Urothelium cell line (cell line): Measurements from ENCODE around the gene TNFRSF14.
"Not testable (repeated sequence)": the region's sequence is repeated elsewhere in the genome, so short reads cannot be mapped to it uniquely, and the experiment has no call there.

ENCODE experiments used
- DNase-seq: peaks from one replicate; pipeline ENCODE4 v3.0.0; 2011; ENCODE audit warnings: low spot score, mixed read lengths
- FAIRE-seq: peaks from 2 replicates; lab custom pipeline; 2011; peaks lifted over from hg19 to GRCh38; lab: Jason Lieb, UNC

The TNFRSF14 gene

DNA sequence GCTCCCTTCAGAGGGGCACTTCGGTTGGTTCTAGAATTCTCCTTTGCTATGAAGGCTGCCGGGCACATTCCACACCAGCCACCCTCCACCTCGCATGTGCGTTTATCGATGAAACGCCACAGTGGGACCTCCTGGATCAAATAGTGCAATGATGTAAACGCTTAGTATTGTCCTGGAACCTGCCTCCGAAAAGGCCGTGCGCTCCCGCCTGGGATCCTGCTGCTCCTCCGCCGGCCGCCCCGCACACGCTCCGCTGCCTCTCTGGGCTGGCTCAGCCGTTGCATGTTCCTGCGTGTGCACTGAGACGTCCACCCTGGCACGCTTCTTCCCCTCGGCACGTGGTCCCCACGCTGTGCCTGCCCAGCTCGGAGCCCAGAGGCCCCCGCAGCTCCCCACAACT, 4.0 kb upstream of the TNFRSF14 start:
- DNase-seq (no peak), FAIRE-seq (no peak)

DNA sequence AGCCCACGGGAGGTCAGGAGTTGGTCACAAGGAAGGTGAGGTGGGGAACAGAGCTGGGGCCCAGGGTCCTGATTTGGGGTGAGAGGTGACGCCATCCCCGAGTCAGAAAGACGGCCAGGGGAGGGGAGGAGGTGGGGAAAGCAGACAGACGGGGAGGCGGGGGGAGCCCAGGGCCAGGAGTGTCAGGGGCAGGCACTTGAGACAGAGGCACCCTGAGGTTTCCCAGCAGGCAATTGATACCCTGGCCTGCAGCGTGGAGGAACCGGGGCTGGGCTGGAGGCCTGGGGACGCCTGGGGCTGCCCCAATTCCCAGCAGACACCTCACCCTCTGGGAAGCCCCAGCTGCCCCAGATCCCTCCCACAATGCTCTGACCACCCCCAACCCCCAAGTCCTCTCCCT, 3.1 kb upstream of the TNFRSF14 start:
- FAIRE-seq, result not testable (repeated sequence)

DNA sequence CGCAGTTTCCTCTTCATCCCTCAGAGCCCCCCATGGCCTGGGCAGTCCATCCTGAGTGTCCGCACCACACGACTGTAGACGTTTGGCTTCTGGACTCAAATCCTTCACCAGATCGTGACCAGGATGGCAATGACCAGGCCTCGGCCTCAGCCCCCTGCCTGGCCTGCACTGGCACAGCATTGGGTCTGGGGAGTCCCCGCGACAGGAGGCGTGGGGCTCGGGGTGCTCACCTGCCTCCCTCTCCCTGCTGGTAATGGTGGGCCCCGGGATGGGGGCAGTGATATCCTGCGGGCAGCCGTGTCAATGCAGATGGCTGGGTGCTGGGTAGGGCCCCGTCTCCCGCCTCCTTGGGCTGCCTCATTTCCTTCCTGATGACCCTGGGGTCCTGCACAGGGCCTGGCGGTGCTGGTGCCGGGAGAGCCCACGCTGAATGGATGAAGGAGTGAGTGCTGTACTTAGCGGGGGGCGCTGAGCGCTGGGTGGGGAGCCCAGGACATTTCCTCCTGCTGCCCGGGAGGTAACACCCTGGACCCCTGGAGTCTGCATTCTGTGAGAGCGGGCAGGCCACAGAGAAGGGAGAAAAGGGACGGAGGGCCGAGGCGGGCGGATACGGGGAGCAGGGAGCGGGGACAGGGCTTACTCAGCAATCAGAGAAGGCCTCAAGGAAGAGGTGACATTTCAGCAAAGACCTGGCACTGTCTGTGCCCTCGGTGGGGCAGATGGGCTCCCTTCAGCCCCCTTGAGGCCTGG, 2.1 kb upstream of the TNFRSF14 start:
- FAIRE-seq (no peak), DNase-seq (no peak)

More for the DNA sequence above, 3.1 kb upstream of the TNFRSF14 start:
- not testable (repeated sequence) for DNase-seq

DNA sequence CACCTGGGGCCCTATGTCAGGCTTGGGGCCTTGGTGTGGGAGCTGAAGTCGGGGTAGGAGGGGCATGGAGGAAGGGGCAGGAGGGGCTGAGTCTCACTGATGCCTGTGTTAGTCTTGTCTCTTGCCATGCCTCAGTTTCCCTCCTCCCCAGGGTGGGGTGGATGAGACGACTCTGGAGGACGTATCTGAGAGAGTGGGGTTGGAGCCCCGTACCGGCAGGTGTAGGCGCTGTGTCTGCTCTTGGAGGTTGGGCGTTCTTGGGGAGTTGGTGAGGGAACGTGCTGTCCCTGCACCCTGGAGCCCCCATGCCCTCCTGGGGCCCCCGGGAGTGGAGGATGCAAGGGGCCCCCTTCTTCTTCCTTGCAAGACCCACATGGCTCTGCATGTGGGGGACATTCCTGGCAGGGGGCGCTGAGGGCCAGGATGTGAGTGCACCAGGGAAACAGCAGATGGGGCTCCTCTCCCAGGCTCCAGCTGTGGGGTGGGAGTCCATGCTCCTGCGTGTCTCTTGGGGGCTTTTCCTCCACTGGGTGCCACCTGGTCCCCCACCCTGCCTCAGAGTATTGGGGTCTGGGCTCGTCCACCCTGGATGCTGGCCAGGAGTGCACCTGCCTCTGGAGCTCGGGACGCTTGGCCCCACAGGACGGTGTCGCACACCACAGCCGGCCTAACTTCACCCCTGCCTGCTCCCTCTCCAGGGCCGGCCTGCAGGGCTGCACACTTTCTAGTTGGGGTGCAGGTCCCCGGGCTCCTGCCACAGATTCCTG, 1.4 kb upstream of the TNFRSF14 start:
- FAIRE-seq (no peak), DNase-seq (no peak)

DNA sequence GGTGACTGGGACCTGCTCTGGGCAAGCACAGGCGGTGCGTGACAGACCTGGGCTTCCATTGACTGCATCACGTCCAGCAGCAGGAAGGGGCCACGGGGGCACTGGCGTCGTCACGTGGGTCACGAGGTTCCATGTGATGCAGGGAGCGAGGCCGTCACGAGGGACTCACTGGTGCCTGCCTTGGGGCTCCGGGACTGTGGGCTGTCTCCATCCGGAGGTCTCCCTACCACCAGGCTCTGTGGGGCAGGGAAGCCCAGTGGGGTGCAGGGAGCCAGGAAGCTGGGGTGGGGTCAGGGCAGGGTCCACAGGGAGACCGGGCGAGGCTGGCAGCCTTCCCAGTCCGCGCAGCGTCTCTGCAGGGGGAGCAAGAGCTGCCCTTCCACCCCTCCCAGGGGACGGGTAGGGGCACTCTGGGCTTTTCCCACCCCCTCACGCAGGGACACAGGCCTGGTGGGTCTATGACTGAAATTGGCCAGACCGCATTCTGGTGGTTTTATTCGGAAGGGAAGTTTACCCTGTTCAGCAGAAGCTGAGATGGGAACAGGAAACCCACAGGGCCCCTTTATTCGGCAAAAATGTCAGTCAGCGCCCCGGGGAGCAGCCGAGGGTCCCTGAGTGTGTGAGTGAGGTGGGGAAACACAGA, 416 bp upstream of the TNFRSF14 start:
- DNase-seq, result peak; percentile 35
- no peak for FAIRE-seq

DNA sequence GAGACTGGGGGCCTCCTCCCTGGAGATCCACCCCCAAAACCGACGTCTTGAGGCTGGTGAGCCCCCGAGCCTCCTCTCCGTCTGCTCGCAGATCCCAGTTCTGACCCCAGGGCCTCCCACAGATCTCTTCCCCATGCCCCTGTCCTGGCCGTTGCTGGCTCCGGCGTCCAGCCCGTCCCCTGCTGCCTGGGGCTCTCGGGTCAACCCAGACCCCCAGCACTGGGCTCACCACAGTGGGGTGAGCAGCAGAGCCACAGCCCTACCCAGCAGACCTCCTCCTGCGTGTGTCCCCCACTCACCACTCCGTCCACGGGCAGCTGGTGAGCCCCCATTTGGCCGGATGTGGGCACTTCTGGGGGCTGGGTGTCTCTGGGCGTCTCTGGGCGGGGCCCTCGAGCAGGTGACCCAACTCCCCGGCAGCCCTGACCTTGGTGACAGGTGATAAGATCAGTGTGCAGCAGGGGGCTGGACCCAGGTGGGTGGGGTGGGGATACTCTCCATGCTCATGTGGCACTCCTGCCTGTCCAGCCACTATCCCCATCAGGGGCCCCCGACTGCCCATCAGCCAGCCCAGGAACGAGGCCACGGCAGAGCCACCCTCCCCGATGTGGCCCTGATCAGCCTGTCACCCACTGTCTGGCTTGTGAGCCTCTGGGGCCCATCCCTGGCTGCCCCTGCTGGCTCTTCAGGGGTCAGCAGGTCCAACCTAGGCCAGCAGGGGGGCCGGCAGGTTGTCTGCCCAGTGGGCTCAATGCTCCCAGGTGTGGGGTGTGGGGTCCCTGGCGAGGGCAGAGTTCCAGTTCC, 709 bp downstream of the TNFRSF14 start:
- DNase-seq (no peak), FAIRE-seq (no peak)

DNA sequence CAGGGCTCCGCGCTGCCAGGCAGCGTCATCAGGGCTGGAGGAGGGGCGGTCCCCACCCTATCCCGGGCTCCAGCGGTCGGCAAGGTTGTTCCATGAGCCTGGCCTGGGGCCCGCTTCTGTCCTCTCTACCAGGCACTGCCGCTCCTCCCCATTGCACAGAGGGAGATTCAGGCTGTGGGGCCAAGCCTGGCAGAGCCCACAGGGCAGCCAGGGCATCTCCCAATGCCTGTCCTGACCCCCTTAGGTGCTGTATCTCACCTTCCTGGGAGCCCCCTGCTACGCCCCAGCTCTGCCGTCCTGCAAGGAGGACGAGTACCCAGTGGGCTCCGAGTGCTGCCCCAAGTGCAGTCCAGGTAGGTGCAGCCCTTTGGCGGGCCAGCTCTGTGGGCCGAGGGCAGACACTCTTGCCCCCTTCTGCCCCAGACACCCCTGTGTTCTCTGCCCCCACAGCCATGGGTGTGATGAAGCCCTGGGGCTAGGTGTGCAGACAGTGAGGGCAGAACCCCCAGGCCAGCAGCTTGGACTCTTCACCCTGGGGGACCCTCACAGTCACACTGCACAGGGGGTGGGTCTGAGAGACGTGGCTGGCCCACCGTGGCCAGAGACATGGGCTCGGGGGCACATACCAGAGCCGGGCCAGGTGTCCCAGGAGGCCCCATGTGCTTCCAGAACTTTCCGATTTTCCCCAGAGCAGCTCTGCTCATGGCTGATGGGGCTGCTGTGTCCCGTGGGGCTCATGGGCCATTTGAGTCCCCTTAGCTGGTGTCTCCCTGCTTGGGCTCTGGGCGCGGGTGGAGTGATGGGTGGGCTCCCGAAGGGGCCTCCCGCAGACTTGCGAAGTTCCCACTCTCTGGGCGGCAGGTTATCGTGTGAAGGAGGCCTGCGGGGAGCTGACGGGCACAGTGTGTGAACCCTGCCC, 1.6 kb downstream of the TNFRSF14 start:
- FAIRE-seq, result no peak

DNA sequence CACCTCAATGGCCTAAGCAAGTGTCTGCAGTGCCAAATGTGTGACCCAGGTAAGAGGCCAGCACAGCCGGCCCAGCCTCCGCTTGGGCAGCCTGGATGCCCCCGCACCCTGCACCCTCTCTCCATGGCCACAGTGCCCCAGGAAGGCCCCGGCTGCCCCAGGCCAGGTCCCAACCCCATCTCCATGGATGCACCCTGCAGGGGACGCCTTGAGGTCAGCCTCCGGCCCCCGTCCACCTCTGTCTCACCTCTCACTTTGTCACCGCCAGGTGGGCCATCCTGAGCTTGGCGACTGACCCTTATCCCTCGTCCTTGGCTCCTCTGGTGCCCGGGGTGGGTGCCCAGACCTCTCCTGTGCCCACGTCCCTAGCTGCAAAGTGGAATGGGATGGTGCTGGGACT, 2.2 kb downstream of the TNFRSF14 start:
- FAIRE-seq (no peak), DNase-seq (no peak)

More for the DNA sequence above, 1.6 kb downstream of the TNFRSF14 start:
- no peak for DNase-seq

DNA sequence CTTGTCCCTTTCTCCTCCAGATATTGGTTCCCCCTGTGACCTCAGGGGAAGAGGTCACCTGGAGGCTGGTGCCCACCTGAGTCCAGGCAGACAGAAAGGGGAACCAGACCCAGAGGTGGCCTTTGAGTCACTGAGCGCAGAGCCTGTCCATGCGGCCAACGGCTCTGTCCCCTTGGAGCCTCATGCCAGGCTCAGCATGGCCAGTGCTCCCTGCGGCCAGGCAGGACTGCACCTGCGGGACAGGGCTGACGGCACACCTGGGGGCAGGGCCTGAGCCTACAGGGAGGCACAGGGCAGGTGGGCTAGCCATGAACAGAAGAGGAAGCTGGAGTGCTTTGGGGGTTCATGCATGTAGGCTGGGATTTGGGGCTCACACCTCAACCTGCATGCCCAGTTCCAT, 2.7 kb downstream of the TNFRSF14 start:
- DNase-seq, result no peak
- FAIRE-seq, result no peak

DNA sequence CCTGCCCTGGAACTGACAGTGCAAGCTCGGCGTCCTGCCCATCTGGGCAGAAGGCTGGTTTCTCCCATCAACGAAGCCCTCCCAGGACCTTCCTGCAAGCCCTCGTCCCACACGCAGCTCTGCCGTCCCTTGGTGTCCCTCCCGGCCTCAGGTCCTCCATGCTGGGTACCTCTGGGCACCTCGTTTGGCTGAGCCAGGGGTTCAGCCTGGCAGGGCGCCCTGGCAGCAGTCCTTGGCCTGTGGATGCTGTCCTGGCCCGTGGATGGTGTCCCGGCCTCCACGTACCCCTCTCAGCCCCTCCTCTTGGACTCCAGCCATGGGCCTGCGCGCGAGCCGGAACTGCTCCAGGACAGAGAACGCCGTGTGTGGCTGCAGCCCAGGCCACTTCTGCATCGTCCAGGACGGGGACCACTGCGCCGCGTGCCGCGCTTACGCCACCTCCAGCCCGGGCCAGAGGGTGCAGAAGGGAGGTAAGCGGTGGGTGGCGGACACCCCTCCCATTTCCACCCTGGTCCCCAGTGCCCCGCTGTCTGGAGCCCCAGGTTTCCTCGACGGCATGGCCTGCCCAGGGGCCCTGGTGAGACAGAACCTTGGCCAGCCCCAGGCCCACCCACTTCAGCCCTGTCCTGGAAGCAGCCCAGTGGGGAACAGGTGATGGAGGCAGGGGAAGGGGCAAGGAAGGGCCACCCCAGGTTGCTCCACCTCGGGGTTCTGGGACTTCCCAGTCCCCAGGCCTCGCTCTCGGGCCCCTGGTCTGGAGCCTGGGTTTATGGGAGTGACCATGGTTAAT, 3.5 kb downstream of the TNFRSF14 start:
- no peak for FAIRE-seq

DNA sequence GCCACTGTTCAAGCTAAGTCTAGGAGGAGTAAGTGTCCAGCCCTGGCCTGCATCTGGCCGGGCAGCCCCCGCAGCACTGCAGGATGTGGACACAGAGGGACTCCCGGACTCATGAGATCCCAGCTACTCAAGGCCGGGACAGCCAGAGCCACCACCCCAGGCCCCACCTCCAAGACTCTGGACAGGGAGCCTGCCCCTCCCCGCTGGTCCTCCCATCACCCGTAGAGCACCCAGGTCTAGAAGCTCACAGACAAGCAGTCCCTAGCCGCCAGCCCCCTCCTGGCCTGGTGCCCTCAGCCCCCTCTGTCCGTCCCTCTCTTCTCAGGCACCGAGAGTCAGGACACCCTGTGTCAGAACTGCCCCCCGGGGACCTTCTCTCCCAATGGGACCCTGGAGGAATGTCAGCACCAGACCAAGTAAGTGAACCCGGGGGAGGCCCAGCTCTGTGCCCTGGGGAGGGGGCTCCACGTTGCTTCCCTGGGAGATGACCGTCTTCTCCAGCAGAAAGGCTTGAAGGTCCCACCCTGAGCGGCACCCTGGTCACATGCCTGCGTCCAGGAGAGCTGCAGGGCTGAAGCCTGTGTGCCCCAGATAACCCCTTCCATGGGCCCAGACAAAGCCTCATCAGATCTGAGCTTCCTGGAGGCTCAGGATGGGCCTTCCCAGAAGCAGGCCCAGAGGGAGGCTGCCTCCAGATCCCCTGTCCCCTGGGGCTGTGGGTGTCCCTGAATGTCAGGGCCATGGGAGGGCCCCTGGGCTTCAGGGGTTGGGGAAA, 4.3 kb downstream of the TNFRSF14 start:
- no peak for FAIRE-seq
- DNase-seq, result no peak

More for the DNA sequence above, 3.5 kb downstream of the TNFRSF14 start:
- DNase-seq, result no peak

DNA sequence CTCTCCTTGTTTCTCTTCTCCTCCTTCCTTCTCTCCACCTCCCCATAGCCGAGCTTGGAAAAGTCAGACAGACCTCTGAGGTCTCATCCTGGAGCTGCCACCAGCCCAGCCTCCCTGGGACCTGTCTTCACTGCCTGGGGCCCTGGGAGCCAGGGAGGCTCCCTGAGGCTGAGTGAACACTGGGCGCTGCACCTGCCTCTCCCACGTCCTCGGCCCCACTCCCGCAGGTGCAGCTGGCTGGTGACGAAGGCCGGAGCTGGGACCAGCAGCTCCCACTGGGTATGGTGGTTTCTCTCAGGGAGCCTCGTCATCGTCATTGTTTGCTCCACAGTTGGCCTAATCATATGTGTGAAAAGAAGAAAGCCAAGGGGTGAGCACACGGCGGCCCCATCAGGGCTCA, 5.3 kb downstream of the TNFRSF14 start:
- DNase-seq (no peak), FAIRE-seq (no peak)

DNA sequence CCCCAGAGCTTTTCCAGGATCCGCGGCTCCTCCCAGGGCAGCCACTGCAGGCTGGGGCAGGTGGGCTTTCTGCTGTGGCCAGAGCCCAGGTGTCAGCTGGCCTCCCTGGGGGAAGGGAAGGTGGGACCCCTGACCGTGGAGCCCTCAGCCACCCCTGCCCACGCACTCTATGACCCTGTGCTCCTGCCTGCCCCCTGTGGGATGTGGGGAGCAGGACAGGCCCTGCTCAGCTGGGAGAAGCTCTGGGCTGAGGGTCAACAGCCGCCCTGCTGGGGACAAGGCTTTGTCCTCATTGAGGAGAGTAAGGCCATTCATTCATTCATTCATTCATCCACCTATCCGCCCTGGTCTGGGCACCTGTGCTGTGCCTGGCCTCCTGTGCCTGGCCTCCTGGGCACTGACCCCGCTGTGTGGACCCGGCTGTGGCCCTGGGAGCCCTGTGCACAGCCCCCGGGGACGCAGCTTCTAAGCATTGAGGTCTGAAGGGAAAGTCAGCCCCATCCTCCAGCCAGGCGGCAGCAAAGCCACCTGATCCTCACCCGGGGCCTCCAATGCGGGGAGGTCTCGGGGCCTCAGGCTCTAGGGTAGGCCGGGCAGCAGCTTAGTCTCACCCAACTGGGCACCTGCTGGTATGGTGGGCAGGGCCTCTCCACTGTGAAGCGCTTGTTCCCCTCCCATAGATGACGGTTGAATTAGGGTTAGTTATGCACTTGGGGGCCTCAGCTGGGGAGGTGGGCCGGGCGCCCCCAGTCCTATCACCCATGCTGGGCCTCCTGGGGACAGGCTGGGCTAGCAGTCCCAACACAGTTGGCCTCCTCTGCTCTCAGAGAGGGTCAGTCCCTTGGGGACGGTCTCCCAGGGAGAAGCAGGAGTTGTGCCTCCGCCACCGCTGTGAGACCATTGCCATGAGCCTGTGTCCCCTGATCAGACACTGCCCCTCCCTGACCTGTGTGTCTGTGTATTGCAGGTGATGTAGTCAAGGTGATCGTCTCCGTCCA, 6.0 kb downstream of the TNFRSF14 start:
- DNase-seq, result no peak
- no peak for FAIRE-seq

DNA sequence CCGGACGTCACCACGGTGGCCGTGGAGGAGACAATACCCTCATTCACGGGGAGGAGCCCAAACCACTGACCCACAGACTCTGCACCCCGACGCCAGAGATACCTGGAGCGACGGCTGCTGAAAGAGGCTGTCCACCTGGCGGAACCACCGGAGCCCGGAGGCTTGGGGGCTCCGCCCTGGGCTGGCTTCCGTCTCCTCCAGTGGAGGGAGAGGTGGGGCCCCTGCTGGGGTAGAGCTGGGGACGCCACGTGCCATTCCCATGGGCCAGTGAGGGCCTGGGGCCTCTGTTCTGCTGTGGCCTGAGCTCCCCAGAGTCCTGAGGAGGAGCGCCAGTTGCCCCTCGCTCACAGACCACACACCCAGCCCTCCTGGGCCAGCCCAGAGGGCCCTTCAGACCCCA, 7.0 kb downstream of the TNFRSF14 start:
- DNase-seq (no peak), FAIRE-seq (no peak)

DNA sequence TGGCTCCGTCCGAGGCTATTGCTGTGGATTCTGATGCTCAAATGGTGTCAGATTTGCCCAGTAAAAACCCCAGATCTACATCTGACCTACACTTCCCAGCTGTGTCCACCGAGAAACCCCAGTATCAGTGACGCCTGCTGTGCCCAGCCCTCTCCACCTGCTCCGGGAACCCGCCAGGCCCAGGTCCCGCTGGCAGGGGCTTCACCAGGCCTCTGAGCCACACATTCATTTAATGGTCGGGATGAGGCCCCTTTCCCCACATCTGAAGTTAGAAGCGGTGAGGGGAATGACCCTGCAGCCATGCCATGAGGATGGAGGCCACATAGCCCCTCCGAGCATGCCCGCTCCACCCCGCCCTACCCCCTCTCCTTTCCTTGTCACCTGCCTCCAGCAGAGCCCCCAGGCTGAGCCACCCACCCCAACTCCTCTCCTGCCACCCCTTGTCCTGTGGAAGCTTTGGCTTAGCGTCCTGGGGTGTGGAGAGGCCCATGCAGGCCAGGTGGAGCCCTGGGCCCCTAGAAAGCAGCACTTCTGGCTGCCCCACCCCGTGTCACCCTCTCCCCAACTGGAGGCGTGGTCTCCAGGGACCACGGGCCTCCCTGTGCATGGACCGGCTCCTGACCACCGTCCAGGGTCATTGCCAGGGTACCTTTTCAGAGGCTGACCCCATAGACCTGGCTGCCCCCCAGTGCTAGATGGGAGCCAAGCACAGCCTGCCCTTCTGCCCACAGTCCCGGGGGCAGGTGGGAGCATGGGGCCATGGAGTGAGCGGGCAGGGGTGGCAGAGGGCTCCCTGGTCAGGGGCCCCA, 8.0 kb downstream of the TNFRSF14 start:
- FAIRE-seq, result no peak
- DNase-seq, result no peak

DNA sequence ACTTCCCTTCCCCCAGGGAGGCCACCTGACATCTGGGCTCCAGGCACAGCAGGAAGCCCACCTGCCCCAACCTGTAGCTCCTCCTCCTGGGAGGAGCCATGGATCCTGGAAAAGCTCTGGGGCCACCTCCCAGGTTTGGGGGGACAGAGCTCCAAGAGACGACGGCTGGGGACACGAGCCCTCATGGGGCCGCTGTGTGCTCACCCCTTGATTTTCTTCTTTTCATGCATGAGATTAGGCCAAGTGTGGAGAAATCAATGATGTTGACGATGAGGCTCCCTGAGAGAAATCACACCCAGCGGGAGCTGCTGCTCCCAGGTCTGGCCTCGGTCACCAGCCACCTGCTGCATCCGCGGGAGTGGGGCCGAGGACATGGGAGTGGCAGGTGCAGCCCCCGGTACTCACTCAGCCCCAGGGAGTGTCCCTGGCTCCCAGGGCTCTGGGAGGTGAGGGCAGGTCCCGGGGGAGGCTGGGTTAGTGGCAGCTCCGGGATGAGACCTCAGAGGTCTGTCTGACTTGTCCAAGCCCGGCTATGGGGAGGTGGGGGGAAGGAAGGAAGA, 8.7 kb downstream of the TNFRSF14 start:
- DNase-seq, result no peak

More for the DNA sequence above, 8.7 kb downstream of the TNFRSF14 start:
- FAIRE-seq, result no peak
